Eye (tissue), 1 donor: ENCODE results near the gene PPFIA1.
A peak's percentile ranks its signal among the peaks of the same experiment; 100 is the strongest.
"Not testable (repeated sequence)": the region's sequence is repeated elsewhere in the genome, so short reads cannot be mapped to it uniquely, and the experiment has no call there.

Experiments used
- DNase-seq: peaks from one replicate; pipeline ENCODE4 v3.0.0-alpha.2; 2015

PPFIA1 gene

GRCh38 chr11:70364178-70364577 is 93.7 kb downstream of the PPFIA1 start:
- DNase-seq: peak; percentile 31

GRCh38 chr11:70364745-70365543 is 94.5 kb downstream of the PPFIA1 start:
- DNase-seq: no peak

- no peak for DNase-seq
Measured at GRCh38 chr11:70365544-70365927, 95.0 kb downstream of the PPFIA1 start.

DNA sequence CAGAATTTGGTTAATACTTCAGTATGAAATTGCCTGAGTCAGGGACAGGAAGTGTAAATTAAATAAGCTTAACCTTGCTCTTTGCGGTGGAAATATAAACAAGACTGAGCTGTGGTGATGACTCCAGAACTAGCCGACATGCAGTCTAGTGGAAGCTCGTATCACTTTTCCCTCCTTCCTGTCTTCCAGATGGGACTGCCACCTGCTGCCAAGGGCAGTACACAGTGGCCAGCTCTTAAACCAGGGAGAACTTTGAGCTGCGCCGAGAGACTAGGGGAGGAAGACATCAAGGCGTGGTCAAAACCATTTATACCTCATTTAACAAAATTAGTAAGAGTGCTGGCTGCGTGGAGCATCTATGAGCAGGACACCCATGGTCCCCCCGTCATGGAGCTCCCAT is 96.6 kb downstream of the PPFIA1 start:
- DNase-seq: no peak

DNA sequence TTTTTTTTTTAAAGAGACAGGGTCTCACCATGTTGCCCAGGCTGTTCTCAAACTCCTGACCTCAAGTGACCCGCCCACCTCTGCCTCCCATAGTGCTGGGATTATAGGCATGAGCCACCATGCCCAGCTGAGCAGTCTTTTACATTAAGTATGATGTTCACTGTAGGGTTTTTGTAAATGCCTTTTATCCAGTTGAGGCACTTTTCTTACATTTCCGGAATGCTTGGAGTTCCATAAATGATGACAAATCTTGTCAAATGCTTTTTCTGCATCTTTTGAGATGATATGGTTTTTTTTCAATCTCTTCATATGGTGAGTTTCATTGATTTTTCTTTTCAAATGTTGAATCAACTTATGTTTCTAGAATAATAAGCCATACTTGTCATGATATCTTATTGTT is 98.5 kb downstream of the PPFIA1 start:
- DNase-seq: no peak

DNA sequence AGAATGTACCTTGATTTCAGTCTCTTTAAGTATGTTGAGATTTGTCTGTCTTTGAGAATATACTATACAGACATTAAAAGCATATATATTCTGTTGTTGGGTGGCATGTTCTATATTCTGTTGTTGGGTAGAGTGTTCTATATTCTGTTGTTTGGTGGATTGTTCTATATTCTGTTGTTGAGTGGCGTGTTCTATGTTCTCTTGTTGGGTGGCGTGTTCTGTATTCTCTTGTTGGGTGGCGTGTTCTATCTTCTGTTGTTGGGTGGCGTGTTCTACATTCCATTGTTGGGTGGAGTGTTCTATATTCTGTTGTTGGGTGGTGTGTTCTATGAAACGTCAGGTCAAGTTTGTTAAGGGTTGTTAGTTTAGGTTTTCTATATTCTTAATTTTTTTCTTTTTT is 100.8 kb downstream of the PPFIA1 start:
- no peak for DNase-seq

GRCh38 chr11:70372076-70372475 is 101.6 kb downstream of the PPFIA1 start:
- DNase-seq: no peak

DNA sequence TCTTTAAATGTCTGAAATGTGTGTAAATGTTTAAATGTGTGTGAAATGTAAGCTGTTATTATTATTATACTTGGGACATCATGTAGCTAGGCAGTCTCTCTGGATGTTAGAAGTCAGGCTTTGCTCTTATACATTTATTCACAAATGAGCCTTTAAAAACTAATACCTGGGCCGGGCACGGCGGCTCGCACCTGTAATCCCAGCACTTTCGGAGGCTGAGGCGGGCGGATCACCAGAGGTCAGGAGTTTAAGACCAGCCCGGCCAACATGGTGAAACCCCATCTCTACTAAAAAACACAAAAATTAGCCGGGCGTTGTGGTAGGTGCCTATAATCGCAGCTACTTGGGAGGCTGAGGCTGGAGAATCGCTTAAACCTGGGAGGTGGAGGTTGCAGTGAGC is 106.1 kb downstream of the PPFIA1 start:
- no peak for DNase-seq

- DNase-seq: no peak
Measured at GRCh38 chr11:70377645-70378044, 107.2 kb downstream of the PPFIA1 start.

DNA sequence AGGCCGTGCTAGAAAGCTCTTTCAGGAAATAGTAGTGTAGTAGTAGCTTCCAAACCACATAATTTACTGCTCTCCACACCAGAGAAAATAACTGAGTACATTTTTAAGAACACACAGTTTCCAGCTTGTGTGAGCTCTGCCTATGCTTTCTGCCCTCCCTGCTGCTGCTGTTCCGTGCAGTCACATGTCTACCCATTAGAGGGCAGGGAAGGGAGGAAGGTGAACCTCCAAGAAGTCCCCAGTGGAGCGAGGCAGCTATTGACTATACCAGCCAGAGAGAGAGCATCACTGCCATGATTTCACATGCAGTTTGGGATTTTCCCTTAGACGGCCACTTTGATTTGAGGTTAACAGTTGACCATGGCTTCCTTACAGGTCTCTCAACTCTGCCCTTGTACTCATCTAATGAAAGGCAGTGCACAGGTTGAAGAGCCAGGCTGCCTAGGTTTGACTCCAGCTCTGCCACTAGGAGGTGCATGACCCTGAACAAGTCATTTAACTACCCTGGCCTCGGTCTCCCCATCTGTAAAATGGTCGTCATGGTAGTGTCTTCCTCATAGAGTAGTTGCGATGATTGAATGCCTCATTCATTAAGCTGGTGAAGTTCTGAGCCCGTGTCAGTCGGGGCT is 108.1 kb downstream of the PPFIA1 start:
- DNase-seq: no peak

GRCh38 chr11:70381350-70381749 is 110.9 kb downstream of the PPFIA1 start:
- no peak for DNase-seq

- peak; percentile 49 for DNase-seq
Measured at GRCh38 chr11:70381872-70382861, 111.7 kb downstream of the PPFIA1 start.

- DNase-seq: no peak
Measured at GRCh38 chr11:70383664-70384565, 113.4 kb downstream of the PPFIA1 start.

DNA sequence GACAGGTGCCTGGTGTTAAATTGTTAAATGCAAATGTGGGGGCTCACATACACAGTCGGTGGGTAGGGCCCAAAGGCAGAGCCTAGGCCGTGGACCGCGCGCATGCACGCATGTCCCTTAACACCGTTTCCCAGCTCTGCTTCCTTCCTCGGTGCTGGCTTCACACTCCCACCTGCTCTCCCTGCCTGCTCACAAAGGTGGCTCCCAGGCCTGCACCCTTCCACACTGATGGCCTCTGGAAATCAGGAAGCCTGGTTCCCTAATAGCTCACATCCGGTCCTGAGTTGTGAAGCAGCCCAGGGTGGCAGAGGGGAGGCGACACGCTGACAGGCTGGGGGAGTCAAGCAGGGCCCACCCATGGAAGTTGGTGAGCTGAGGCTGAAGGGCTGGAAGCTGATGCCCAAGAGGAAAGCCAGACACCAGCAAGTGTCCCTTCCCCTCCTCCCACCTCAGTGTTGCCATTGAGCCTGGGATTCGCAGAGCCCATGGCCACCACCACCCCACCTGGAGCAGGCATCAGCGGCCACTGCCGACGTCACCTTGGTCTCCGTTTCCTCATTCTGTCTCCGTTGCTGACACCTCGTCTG is 114.2 kb downstream of the PPFIA1 start:
- no peak for DNase-seq

- DNase-seq: no peak
Measured at GRCh38 chr11:70387564-70387963, 117.1 kb downstream of the PPFIA1 start.

DNA sequence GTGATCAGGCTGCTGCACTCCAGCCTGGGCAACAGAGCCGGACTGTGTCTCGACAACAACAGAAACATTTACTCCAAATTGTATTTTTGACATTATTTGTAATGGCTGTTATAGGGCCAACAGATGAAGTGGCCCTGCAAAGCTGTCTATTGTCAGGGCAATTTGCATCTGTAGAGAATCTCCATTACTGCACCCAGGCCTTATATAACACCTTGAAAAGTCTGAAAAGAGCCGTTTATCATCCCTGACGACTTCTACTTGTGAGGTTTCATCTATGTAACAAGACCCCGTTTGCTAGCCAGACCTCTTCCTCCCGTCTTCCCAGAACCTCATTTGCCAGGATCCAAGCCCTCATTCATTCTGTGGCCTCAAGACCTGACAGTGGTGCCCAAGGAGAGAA is 118.7 kb downstream of the PPFIA1 start:
- DNase-seq: no peak

- not testable (repeated sequence) for DNase-seq
Measured at GRCh38 chr11:70390882-70391281, 120.4 kb downstream of the PPFIA1 start.

DNA sequence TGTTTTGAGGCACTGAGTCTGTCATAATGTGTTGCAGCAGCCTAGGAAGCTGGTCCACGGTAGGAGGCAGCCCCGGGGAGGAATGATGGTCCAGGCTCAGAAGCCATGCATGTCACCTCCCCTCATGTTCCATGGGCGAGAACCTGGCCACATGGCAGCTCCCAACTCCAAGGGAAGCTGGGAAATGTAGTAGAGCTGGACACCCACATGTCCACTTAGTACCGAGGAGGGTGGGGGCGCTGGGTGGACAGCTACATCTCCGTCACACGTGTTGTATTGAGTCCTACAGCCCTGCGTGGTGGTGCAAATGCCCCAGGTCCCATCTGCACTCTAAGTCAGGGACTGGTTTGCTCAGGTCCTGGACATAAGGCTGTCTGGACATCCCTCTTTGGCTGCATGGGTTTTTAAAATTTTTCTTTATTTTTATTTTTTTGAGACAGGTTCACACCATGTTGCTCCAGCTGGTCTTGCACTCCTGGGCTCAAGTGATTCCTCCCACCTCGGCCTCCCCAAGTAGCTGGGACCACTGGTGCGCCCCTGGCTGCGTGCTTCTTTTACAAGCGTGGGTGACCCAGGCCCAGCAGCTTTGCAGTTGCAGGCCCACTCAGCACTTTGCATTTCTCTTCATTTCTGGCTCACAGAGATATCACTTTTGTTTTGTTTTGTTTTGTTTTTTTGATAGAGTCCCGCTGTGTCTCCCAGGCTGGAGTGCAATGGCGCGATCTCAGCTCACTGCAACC is 123.9 kb downstream of the PPFIA1 start:
- no peak for DNase-seq

GRCh38 chr11:70397336-70397982 is 127.0 kb downstream of the PPFIA1 start:
- no peak for DNase-seq

DNA sequence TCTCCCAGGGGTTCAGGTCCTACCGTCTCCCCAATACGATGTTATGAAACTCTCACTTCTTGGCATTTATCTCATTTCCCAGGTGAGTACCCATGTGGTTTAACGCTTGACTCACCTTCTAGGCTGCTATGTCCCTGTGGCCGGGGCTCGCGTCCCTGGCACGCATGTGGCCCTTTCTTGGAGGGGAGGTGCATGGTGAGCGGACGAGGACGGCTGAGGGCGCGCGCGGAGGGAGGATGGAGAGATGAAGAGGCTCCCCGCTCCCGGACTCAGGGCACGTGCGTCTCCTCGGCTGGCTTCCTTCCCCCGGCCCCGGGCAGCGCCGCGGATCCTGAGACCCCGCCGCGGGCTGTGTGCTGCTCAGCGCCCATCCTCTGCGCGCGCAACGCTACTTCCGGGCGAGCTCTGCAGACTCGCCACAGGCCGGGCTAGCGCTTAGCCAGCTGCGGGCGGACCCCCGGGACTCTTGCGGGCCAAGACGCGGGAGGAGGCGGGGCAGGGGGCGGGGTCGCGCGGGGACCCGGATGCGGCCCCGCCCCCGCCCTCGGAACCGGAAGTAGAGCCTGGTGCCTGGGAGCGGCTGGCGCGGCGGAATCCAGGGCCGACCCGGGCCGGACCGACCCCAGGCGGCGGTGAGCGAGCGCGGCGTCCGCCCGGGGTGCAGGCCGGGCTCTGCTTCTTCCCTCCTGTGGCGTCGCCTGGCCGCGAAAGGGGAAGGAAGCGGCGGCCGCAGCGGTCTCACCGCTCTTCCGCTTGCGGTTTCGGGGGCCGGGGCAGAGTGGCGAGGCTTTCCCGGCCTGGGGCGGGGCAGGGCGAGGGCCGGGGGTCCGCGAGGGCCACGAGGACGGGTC is 127.7 kb downstream of the PPFIA1 start, which contains the start of gene CTTN:
Gene CTTN, plus strand, starts transcription at position 547 of the 851 bp plus-strand sequence. CDS start 8,769 bp downstream, outside the sequence.
- DNase-seq: peak; percentile 94
